Fibroblast of lung (primary cell): ENCODE measurements around the gene YES1. TPM values are rescaled to one million over a fixed set of nuclear protein-coding genes. Genes with fewer than 3 reads are reported as not detected.

Experiments used
- DNase-seq, 2 donors: peaks; one replicate each; pipeline versions ENCODE4 v3.0.0 to v3.0.0-alpha.2; 2010; ENCODE audit warnings: low read depth in 2 of 2
- H2AFZ ChIP-seq: 2 replicates; pipeline ENCODE4 v1.5.1; 2012; ENCODE audit warnings: low read length, control low read depth, inconsistent platforms
- H3K27ac ChIP-seq: 2 replicates; pipeline ENCODE4 v1.5.1; 2011; ENCODE audit warnings: low read length, control low read depth; ENCODE audit not compliant: insufficient read depth
- H3K27me3 ChIP-seq: 2 replicates; pipeline ENCODE4 v1.5.1; 2011; ENCODE audit warnings: mild to moderate bottlenecking, low read length; ENCODE audit not compliant: control insufficient read depth, insufficient read depth
- H3K36me3 ChIP-seq: 2 replicates; pipeline ENCODE4 v1.5.1; 2011; ENCODE audit warnings: low read length; ENCODE audit not compliant: control insufficient read depth, insufficient read depth
- H3K4me1 ChIP-seq: 2 replicates; pipeline ENCODE4 v1.5.1; 2011; ENCODE audit warnings: low read length; ENCODE audit not compliant: control insufficient read depth, insufficient read depth; ENCODE audit errors: extremely low read depth
- H3K4me2 ChIP-seq: 2 replicates; pipeline ENCODE4 v1.5.1; 2011; ENCODE audit warnings: low read length, control low read depth; ENCODE audit not compliant: insufficient read depth; ENCODE audit errors: extremely low read depth
- H3K4me3 ChIP-seq, 4 experiments: fragments of 200-600 bp in 1 of 4; sonication (generic) in 1 of 4; replicated peaks in 1 of 4; 2 replicates each; pipeline ENCODE4 v1.5.1; 2011 to 2016; ENCODE audit warnings: low read length in 4 of 4, low read depth in 3 of 4, mild to moderate bottlenecking in 3 of 4, control low read depth in 2 of 4, inconsistent platforms in 1 of 4, mixed read lengths in 1 of 4; ENCODE audit not compliant: insufficient read depth in 1 of 4; ENCODE audit errors: control extremely low read depth in 1 of 4
- H3K79me2 ChIP-seq: 2 replicates; pipeline ENCODE4 v1.5.1; 2012; ENCODE audit warnings: mild to moderate bottlenecking, low read length, inconsistent platforms; ENCODE audit not compliant: control insufficient read depth, insufficient read depth
- H3K9ac ChIP-seq: 2 replicates; pipeline ENCODE4 v1.5.1; 2011; ENCODE audit warnings: mild to moderate bottlenecking, low read length, control low read depth; ENCODE audit not compliant: insufficient read depth
- H3K9me3 ChIP-seq: 2 replicates; pipeline ENCODE4 v1.5.1; 2012; ENCODE audit warnings: low read depth, low read length; ENCODE audit not compliant: control insufficient read depth, insufficient read depth
- H4K20me1 ChIP-seq: 2 replicates; pipeline ENCODE4 v1.5.1; 2011; ENCODE audit warnings: low read length; ENCODE audit not compliant: control insufficient read depth, insufficient read depth; ENCODE audit errors: extremely low read depth
- EZH2 ChIP-seq: IDR thresholded peaks from 2 replicates; pipeline ENCODE4 v1.5.1; 2012; ENCODE audit warnings: low read length, control low read depth, mild to moderate bottlenecking; ENCODE audit errors: missing control alignments
- polyA plus RNA-seq, 2 donors: library from polyadenylated mRNA; depleted of rRNA in 1 of 2; stranded (reverse) in 1 of 2; unstranded in 1 of 2; fragments of >200 nt; gene quantifications; 2 replicates each; pipeline ENCODE4 v1.2.1, GENCODE V29; 2011 to 2012; ENCODE audit warnings: missing spikeins in 1 of 2
- total RNA-seq: library from RNA; depleted of rRNA; stranded (reverse); fragments of >200 nt; gene quantifications from 2 replicates; pipeline ENCODE4 v1.2.1, GENCODE V29; 2014
- TF ChIP-seq, protein P1 (sequence below), 2 donors: IDR thresholded peaks in 1 of 2; conservative IDR thresholded peaks in 1 of 2; 1 replicate in 1 of 2; 2 replicates in 1 of 2; pipeline ENCODE4 v1.5.1; 2011 to 2012; ENCODE audit warnings: low read length in 2 of 2, control low read depth in 1 of 2, inconsistent platforms in 1 of 2, low read depth in 1 of 2, mild to moderate bottlenecking in 1 of 2

YES1 gene
- total and polyA plus RNA-seq, 2 donors (not counting 1 experiment from before 2014, with no cell fraction given) = 26.6 to 49.5 TPM

DNA sequence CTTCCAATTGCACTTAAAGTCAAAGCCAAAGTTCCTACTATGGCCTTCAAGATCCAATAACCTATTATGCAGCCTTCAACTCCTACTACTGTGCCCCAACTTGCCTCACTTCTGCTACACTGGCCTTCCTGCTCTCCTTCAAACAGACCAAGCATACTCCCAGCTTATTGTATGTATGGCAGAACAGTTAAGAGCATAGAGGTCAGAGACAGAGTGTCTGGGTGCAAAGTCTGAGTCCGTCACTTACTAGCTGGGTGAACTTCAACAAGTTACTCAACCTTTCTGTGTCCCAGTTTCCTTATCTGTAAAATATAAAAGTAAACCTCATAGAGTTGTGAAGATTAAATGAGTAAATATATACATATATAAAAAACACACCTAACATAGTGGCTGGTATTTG is 37.2 kb downstream of the YES1 start:
- Histone ChIP-seq H4K20me1 (no peaks in the 10 kb centered on the region), H3K9me3 (no peaks in the 10 kb centered on the region), H2AFZ (no peak overlapping the region), H3K79me2 (no peaks in the 10 kb centered on the region), H3K4me3 (no peak overlapping the region), H3K4me2 (no peak overlapping the region), H3K36me3 (no peaks in the 10 kb centered on the region), H3K27me3 (no peaks in the 10 kb centered on the region), H3K4me1 (no peaks in the 10 kb centered on the region), H3K9ac (no peak overlapping the region), H3K27ac (no peak overlapping the region)
- DNase-seq = no peak
- TF ChIP-seq EZH2 = no peak
- TF ChIP-seq, protein P1, sequence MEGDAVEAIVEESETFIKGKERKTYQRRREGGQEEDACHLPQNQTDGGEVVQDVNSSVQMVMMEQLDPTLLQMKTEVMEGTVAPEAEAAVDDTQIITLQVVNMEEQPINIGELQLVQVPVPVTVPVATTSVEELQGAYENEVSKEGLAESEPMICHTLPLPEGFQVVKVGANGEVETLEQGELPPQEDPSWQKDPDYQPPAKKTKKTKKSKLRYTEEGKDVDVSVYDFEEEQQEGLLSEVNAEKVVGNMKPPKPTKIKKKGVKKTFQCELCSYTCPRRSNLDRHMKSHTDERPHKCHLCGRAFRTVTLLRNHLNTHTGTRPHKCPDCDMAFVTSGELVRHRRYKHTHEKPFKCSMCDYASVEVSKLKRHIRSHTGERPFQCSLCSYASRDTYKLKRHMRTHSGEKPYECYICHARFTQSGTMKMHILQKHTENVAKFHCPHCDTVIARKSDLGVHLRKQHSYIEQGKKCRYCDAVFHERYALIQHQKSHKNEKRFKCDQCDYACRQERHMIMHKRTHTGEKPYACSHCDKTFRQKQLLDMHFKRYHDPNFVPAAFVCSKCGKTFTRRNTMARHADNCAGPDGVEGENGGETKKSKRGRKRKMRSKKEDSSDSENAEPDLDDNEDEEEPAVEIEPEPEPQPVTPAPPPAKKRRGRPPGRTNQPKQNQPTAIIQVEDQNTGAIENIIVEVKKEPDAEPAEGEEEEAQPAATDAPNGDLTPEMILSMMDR (conservative IDR thresholded peaks at IDR 0.05 in 1 of 2, IDR thresholded peaks at IDR 0.05 in 1 of 2; ENCODE audit: low read depth in 1 of 2, low read length in 2 of 2) = no peak

DNA sequence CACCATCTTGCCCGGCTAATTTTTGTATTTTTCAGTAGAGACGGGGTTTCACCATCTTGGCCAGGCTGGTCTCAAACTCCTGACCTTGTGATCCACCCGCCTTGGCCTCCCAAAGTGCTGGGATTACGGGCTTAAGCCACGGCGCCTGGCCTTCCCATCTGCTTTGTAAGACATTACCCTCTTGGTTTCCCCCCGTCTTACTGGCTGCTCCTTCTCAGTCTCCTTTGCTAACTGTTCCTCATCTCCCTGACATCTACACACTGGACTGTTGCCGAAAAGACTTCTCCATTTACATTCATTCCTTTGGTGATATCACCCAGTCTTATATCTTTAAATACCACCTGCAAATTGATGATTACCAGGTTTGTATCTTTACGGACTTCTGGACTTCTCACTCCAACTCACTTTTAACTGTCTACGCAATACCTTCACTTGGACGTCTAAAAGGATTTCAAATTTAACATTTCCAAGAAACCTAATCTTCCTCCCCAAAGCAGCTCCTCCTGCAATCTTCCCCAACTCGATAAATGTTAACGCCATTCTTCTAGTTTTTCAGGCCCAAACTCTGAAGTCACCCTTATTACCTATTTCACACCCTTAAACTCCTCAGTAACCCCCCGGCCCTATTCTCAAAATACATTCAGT is 37.9 kb downstream of the YES1 start:
- no peak for DNase-seq
- H3K4me2 ChIP-seq = no peak overlapping the region
- H3K79me2 ChIP-seq = no peaks in the 10 kb centered on the region
- no peak overlapping the region for H3K9ac ChIP-seq
- no peaks in the 10 kb centered on the region for H3K4me1 ChIP-seq
- no peaks in the 10 kb centered on the region for H4K20me1 ChIP-seq
- no peak overlapping the region for H2AFZ ChIP-seq
- H3K27ac ChIP-seq = no peak overlapping the region
- H3K9me3 ChIP-seq = no peaks in the 10 kb centered on the region
- H3K36me3 ChIP-seq = no peaks in the 10 kb centered on the region
- no peaks in the 10 kb centered on the region for H3K27me3 ChIP-seq
- H3K4me3 ChIP-seq = no peak overlapping the region
- TF ChIP-seq EZH2 = no peak
- TF ChIP-seq, protein P1 (conservative IDR thresholded peaks at IDR 0.05 in 1 of 2, IDR thresholded peaks at IDR 0.05 in 1 of 2; ENCODE audit: low read depth in 1 of 2, low read length in 2 of 2) = no peak

GRCh38 chr18:770583-770961 is 41.5 kb downstream of the YES1 start:
- Histone ChIP-seq H3K4me2 (no peak overlapping the region), H3K4me3 (no peak overlapping the region), H3K27me3 (no peaks in the 10 kb centered on the region), H3K36me3 (no peaks in the 10 kb centered on the region), H4K20me1 (no peaks in the 10 kb centered on the region), H3K9ac (no peak overlapping the region), H3K4me1 (no peaks in the 10 kb centered on the region), H2AFZ (no peak overlapping the region), H3K9me3 (no peaks in the 10 kb centered on the region), H3K79me2 (no peaks in the 10 kb centered on the region), H3K27ac (no peak overlapping the region)
- no peak for DNase-seq
- TF ChIP-seq, protein P1 (conservative IDR thresholded peaks at IDR 0.05 in 1 of 2, IDR thresholded peaks at IDR 0.05 in 1 of 2; ENCODE audit: low read depth in 1 of 2, low read length in 2 of 2) = no peak
